HG02852 (cell line): ENCODE data around the gene ACOT7.

ENCODE experiments used
- ATAC-seq: cut with Tn5 transposase; IDR thresholded peaks from one replicate; pipeline ENCODE4 v1.9.1; 2021; ENCODE audit warnings: mild to moderate bottlenecking, moderate library complexity; ENCODE audit not compliant: unreplicated experiment

ACOT7 gene

DNA sequence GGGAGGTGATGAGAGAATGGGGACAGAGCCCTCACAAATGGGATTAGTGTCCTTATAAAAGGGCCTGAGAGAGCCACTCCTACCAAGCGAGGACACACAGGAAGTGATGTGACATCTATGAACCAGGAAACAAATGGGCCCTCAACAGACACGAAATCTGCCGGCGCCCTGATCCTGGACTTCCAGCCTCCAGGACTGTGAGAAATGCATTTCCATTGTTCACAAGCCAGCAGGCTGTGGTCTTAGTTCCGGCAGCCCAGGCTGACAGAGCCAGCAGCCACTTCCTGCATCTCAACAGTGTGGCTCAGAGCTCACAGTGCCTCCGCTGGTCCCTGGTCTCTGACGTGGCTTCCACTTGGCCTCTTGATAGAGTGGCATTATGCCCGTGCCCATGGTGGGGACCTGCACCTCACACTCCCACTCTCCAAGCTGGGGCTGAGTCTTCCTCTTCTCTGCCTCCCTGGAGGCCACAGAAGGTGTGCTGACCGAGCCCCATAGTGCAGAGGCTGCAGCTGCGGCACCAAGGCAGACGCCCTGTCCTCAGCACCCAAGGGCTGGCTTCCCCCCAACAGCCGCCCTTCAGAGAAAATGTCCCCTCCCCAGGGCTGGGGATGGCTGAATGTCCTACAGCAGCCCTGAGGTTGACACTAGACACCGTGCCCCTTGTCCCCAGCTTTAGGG lies 44.9 kb downstream of the ACOT7 start:
- ATAC-seq = no peak

DNA sequence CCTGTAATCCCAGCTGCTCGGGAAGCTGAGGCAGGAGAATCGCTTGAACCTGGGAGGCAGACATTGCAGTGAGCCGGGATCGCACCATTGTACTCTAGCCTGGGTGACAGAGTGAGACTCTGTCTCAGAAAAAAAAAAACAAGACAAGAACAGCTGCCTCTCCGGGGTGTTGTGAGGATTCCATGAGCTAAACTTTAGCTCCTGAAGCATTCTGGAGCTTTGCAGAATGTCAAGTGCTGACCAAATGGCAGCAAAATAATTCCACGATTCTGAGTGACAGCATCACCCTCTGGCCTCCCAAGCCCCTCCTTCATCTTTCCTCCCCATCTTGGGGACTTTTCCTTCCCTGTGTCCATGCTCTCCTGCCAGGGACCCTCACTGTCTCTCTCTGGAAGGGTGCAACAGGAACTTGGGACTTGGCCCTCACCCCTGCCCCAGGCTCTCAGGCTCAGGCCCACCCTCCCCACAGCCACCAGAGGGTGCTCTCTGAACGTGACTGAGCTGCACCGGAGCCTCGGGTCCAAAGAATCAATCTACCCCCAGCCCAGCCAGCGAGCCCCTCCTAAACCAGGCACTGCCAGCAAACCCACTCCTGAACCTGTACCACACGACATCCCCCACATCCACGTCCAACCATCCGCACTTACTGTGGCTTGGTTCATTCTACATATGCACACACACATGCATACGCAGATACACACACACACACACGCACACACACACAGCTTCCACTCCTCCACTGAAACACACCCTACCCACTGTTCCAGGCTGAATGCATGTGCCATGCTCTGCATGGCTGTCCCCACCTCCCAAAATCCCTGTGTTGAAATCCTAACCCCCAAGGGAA lies 45.7 kb downstream of the ACOT7 start:
- no peak for ATAC-seq

- ATAC-seq = no peak
Measured at GRCh38 chr1:6345460-6345859, 48.1 kb downstream of the ACOT7 start.

- ATAC-seq = no peak
Measured at GRCh38 chr1:6345009-6345408, 48.6 kb downstream of the ACOT7 start.

- no peak for ATAC-seq
Measured at GRCh38 chr1:6343506-6344405, 49.8 kb downstream of the ACOT7 start.

DNA sequence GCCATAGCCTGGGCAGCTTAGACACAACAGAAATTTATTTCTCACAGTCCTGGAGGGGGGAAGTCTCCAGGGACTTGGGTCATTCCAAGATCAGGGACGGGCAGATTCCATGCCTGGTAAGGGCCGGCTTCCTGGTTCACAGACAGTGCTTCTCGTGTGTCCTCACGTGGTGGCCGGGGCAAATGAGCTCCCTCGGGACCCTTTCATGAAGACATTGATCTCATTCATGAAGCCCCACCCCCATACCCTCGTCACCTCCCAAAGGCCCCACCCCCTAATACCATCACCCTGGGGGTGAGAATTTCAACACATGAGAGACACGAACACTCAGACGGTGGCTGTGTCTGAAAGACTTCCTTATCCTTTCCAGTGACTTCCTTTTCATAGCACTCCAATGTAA lies 51.5 kb downstream of the ACOT7 start:
- no peak for ATAC-seq

GRCh38 chr1:6338695-6339094 lies 54.9 kb downstream of the ACOT7 start:
- ATAC-seq = no peak

GRCh38 chr1:6336776-6337622 lies 56.6 kb downstream of the ACOT7 start:
- ATAC-seq = no peak

- ATAC-seq = no peak
Measured at GRCh38 chr1:6334261-6334993, 59.1 kb downstream of the ACOT7 start.

- ATAC-seq = no peak
Measured at GRCh38 chr1:6332821-6333220, 60.7 kb downstream of the ACOT7 start.

DNA sequence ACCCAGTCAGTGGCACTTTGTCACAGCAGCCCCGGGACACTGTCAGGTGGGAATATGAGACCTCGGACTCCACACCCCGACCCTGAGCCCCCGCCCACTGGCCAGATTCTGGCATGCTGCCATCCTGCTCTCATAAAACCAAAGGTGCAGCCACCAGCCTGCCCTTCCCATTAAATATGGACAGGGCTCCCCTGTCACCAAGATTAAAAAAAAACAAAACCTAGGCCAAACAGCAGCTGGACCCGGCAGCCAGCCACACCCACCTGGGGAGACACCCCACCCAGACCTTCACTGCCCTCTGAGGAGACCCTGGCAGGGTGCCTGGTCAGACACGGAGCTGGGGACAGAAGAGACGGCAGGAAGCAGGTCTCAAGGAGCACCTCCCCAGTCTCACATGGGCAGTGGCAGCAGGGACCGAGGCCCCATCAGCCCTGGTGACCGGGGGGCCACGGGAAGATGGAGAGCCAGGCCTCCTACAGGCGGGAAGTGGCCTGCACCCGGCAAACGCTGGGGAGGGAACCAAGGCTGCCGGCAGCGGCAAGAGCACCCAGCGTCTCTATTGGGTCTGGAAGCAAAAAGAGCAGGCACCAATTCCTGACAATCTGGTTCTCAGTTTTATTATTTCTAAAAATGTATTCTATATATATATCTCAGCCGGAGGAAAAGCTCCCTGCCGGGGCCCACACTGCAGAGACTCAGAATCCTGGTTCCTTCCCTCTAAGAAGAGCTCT lies 61.9 kb downstream of the ACOT7 start:
- no peak for ATAC-seq

DNA sequence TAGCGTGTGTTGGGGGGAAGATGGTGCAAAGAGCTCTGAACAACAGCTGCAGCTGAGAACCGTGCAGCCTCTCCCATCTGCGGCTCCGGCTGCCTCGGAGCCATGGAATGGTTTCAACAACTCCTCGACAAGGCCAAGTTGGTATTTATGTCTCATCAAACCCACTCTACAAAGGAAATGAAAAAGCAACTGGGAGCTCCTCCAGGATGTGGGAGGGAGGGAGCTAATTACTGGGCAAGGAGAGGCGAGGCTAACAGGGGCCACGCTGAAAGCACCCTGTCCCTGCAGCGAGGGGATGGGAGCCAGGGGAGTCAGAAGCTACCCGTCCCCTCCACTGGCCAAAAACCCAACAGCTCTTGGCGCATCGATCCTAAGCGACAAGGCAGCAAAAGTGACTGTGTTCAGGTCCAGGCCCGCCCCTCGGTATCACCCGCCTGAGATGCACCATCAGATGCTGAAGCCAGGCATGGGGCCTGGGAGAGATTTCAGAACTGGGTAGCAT lies 63.1 kb downstream of the ACOT7 start:
- ATAC-seq = no peak

DNA sequence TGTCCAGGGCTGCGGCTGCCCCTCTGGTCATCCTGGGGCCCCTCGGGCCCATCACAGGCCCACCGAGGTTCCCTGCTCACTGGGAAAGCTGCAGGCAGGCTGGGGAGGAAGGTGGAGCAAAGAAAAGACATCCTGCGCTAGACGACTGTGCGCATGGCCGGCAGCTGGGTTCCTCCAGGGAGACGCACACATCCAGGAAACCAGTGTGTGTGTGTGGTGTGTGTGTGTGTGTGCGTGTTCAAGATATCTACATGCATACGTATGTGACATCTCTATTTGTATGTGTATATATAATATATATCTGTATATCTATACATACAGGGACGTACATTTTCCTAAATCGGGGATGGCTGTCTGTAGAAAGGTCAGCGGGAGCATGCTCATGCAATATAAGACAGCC lies 63.7 kb downstream of the ACOT7 start:
- no peak for ATAC-seq

DNA sequence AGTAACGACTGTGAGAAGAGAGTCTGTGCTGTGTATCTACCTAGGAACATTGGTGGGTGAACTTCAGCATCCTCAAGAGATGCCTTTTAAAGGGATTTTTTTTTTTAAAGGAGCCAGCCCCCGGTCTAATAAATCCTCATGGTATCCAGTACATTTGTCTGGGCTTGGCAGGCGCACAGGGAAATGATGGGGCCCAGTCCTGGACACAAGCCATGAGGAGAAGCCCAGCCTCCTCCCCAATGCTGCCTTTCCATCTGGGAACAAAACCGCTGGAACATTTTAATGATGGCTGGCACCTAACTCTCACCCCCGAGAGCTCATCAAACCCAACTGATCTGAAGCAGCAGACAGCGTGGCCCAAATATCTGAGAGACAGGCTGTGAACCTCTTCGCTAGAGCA lies 64.2 kb downstream of the ACOT7 start:
- no peak for ATAC-seq

DNA sequence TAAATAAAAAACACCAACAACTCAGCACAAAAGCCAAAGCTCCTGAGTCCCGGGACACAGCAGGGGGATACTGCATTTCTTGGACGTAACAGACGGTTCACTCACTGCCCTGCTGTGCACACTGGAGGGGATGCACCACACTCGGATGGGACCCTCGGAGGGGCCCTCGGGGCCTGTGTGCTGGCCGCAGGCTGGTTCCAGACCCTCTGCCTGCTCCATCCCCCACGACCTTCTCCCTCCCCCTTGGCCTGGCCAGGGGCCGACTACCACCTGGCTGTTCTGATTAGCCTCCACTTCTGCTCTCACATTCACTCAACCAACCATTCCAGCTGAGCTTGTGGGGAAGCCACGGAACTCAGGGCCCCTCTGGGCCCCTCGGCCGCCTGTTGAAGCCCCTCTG lies 64.9 kb downstream of the ACOT7 start:
- ATAC-seq = no peak

GRCh38 chr1:6328091-6328490 lies 65.5 kb downstream of the ACOT7 start:
- no peak for ATAC-seq

GRCh38 chr1:6325482-6325881 lies 68.1 kb downstream of the ACOT7 start:
- ATAC-seq = no peak

DNA sequence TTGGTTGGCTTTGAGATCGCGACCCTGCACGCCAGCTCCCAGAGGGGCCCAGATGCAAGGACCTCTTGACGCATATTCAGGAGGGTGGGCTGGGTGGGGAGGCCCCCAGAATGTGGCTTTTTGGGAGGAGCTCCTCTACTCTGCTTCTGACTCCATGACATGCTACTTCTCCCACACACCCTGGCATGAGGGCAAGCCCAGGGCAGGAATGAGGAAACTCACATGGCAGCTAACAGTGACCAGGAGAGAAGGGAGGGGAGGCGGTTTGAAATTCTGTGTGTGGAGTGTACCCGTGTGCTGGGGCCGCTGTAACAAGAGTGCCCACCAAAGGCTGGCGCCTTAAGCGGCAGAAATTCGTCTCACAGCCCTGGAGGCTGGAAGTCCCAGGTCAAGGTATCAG lies 71.4 kb downstream of the ACOT7 start:
- no peak for ATAC-seq

GRCh38 chr1:6321205-6321604 lies 72.4 kb downstream of the ACOT7 start:
- ATAC-seq = no peak
